Measurements from ENCODE around the gene XRRA1.
"Not testable (repeated sequence)": the region's sequence is repeated elsewhere in the genome, so short reads cannot be mapped to it uniquely, and the experiment has no call there.

The XRRA1 gene

DNA sequence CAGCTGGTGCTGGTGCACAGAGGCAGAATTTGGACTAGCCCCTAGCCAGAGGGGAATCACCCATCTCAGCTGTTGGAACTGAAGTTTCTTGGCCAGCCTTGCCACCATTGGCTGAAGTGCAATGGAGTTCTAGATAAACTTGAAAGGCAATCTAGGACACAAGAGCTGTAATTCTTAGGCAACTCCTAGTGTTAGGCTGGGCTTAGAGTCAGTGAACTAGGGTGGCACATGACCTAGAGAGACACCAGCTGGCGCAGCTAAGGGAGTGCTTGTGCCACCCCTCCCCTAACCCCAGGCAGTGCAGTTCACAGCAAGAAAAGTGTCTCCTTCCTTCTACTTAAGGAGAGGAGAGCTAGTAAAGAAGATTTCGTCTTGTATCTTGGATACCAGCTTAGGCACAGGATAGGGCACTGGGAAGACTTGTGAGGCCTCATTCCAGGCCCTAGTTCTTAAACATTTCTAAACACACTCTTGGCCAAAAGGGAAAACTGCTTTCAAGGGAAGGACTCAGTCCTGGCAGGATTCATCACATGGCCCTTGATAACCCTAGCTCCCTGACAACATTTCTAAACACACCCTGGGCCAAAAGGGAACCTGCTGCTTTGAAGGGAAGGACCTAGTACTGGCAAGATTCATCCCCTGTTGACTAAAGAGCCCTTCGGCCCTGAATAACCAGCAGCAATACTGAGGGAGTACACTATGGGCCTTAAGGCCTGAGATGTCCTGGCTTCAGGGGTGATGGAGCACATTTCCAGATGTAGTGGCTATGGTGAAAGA, 53.4 kb downstream of the XRRA1 start:
- DNase-seq: no peak

DNA sequence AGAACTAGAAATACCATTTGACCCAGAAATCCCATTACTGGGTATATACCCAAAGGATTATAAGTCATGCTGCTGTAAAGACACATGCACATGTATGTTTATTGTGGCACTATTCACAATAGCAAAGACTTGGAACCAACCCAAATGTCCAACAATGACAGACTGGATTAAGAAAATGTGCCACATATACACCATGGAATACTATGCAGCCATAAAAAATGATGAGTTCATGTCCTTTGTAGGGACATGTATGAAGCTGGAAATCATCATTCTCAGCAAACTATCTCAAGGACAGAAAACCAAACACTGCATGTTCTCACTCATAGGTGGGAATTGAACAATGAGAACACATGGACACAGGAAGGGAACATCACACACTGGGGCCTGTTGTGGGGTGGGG, 55.9 kb downstream of the XRRA1 start:
- DNase-seq: not testable (repeated sequence)

GRCh38 chr11:74877132-74877531, 71.8 kb downstream of the XRRA1 start:
- peak; percentile 33 for DNase-seq

GRCh38 chr11:74871037-74871436, 77.9 kb downstream of the XRRA1 start:
- DNase-seq: peak; percentile 8

- no peak for DNase-seq
These were observed 78.4 kb downstream of the XRRA1 start for GRCh38 chr11:74870485-74870884.

DNA sequence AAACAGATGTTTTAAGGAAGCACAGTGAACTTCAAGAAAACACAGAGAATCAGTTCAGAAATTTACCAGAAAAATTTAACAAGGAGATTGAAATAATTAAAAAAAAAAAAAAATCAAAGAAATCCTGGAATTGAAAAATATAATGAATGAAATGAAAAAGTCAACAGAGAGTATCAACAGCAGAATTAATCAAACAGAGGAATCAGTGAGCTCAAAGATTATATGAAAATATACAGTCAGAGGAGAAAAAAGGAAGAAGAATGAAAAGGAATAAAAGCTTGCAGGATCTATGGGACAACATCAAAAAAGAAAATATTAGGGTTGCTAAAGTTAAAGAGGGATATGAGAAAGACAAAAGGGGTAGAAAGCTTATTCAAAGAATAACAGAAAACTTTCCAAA, 82.3 kb downstream of the XRRA1 start:
- peak; percentile 13 for DNase-seq

GRCh38 chr11:74863410-74863809, 85.5 kb downstream of the XRRA1 start:
- DNase-seq: no peak

DNA sequence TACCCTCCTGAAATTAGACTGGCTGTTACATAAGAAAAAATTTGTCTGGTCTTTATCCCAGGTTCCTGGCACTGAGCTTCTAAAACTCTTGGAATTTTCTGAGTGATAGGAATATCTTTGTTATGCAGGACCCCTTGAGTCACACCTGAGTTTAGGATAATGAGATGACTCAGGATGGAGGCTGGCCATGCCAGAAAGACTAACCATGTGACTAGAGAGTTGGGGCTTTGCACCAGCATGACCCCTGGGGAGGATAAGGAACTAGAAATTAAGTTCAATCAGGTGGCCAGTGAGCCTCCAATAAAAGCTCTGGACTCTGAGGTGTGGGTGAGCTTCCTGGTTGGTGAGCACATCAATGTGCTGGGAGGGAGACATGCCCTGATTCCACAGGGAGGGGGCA, 88.1 kb downstream of the XRRA1 start:
- no peak for DNase-seq

DNA sequence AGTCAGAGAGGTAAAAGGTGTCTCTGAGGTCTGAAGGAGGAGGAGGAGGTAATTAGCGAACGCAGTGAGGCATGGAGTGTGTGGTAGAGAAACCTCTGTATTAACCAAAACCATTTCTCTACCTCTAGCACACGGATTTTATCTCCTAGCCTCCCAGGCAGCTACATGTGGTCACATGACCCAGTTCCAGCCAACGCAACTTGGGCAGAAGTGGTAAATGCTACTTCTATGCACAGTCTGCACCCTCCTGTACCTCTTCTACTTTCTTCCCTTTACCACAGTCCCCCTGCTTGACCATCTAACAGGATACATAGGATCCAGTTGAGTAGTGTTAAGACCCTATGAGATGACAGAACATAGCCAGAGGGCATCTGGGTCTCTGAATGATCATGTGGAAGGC, 95.7 kb downstream of the XRRA1 start:
- no peak for DNase-seq

DNA sequence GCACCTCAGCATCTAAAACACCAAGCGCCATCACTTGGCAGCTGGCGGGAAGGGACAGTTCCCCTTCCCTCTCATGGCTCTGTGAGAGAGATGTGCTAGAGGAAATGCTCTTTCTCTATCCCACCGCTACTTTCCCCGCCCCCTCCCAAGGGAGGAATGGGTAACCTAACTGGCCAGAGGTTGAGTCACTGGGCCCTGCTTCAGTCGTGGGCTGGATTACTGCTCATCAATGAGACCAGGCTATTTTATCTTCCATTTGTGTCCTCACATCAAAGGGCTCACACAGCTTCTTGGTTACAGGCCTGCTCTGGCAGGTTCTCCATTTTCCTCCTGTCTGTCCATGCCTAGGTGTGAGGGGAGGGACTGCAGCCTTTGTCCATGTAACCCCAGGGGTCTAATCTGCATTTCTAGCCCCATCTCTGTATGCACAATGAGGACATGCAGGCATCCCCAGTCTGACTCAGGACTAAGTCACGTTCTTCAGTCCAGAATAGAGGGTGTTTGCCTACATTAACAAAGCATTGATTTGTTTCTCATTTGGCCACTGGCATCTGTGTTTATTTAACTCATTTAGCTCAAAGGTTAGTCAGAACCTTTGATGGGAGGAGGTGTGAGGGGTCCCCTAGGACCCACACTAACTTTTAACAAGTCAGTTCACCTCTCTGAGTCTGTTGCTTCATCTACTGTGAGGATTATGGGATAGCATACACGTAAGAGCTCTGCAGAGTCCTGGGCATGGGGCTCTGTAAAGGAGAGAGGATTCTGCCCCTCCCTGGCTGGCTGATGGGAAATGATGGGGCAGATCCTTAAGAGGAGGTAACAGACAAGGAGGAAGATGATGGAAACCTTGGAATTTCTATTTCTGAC, 99.1 kb downstream of the XRRA1 start:
- no peak for DNase-seq

GRCh38 chr11:74847895-74848294, 101.0 kb downstream of the XRRA1 start:
- no peak for DNase-seq

GRCh38 chr11:74847395-74847794, 101.5 kb downstream of the XRRA1 start:
- DNase-seq: no peak

GRCh38 chr11:74846770-74847169, 102.1 kb downstream of the XRRA1 start:
- DNase-seq: no peak

DNA sequence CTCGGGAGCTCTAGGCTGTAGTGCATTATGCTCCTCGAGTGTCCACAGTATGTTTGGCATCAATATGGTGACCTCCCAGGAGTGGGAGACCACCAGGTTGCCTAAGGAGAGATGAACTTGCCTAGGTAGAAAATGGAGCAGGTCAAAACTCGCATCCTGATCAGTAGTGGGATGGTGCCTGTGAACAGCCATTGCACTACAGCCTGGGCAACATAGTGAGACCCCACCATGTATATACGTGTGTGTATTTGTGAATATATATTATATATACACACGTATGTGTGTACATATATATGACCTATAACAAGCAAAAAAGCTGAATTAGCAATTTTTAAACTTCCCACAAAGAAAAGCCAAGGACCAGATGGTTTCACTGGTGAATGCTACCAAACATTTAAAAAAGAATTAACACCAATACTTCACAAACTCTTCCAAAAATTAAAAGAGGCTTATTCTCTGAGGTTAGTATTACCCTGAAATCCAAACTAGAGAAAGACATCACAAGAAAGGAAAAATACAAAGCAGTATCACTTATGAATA, 102.8 kb downstream of the XRRA1 start:
- no peak for DNase-seq

DNA sequence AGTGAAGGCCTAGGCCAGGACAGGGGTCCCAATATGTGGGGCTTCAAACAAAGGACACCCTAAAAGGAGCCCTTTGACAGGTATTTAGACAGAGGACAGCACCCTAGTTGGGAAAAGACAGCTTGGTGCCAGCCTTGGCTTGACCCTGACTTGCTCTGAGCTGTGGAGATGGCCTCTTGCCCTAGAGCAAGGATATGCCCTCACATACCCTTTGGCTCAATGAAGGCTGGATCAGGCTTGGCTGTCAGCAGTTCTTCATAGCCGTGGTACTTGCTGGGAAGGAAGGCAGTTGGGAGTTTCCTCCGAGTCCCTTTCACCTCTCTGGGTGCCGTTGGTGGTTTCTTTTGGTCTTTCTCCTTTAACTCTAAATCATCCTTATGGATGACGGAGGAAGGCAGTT, 104.0 kb downstream of the XRRA1 start:
- no peak for DNase-seq

DNA sequence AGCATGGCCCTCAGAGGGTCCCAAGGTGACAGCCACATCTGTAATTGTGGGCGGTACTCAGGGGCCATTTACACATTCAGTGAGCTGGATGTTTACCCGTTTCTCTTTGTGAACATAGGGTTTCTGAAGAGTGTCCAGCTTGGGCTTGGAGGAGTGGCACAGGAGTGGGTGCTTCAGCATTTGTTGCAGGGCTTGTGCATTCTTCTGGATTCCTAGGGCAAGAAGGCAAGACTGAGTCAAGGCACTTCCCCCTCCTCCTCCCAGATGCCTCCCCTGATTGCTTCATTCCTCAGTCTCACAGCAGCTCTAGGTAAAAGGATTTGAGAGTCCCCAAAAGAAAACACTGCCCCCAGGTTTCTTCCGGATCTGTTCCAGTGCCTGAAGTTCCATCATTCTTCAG, 104.8 kb downstream of the XRRA1 start:
- no peak for DNase-seq

- DNase-seq: no peak
These were observed 105.9 kb downstream of the XRRA1 start for GRCh38 chr11:74842967-74843366.

DNA sequence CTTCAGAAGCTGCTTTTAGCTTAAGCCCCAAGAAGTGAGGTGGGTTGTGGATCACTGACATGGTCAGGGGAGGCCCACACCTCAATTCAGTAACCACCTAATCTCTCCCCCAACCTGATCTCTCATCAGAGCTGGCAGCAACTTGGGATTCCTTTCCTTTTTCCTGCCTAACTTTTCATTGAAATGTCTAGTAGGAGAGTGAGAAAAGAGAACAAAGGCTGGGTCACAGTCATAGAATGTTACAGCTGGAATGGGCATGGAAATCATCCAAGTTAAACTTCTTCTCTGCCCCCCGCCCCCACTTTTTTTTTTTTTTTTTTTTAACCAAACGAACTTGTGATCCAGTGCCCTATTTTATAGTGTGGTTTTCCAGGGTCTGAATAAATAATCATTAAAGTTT, 108.4 kb downstream of the XRRA1 start:
- DNase-seq: no peak

- no peak for DNase-seq
These were observed 108.9 kb downstream of the XRRA1 start for GRCh38 chr11:74839971-74840370.

- no peak for DNase-seq
These were observed 109.4 kb downstream of the XRRA1 start for GRCh38 chr11:74839446-74839845.

- no peak for DNase-seq
These were observed 110.7 kb downstream of the XRRA1 start for GRCh38 chr11:74838188-74838587.

- DNase-seq: no peak
These were observed 111.7 kb downstream of the XRRA1 start for GRCh38 chr11:74837191-74837590.

GRCh38 chr11:74826901-74827300, 122.0 kb downstream of the XRRA1 start:
- DNase-seq: peak; percentile 18

DNA sequence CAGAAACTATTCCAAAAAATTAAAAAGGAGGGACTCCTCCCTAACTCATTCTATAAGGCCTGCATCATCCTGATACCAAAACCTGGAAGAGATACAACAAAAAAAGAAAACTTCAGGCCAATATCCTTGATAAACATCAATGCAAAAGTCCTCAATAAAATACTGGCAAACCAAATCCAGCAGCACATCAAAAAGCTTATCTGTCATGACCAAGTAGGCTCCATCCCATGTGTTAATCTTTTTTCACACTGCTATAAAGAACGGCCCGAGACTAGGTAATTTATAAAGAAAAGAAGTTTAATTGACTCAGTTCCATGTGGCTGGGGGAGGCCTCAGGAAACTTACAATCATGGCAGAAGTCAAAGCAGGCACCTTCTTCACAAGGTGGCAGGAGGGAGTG, 123.3 kb downstream of the XRRA1 start:
- not testable (repeated sequence) for DNase-seq

Measured in eye (tissue), 1 donor.